HEK293 (cell line): ENCODE measurements around the gene CYB5B.

Source experiments
- BCL11A ChIP-seq: fragments of 450-650 bp; formaldehyde crosslinking; IDR thresholded peaks from 2 replicates; pipeline ENCODE4 v1.5.1; 2016; ENCODE audit warnings: low read depth, missing biosample characterization, missing genetic modification characterization
- BCL11B ChIP-seq: fragments of 450-650 bp; formaldehyde crosslinking; IDR thresholded peaks from 2 replicates; pipeline ENCODE4 v1.5.1; 2016; ENCODE audit warnings: low read depth, missing biosample characterization, missing genetic modification characterization
- HIC1 ChIP-seq: fragments of 450-650 bp; formaldehyde crosslinking; IDR thresholded peaks from 2 replicates; pipeline ENCODE4 v1.5.1; 2016; ENCODE audit warnings: missing biosample characterization, missing genetic modification characterization
- RBAK ChIP-seq: fragments of 450-650 bp; formaldehyde crosslinking; IDR thresholded peaks from 2 replicates; pipeline ENCODE4 v1.5.1; 2016; ENCODE audit warnings: missing biosample characterization, missing genetic modification characterization
- SETDB1 ChIP-seq: IDR thresholded peaks from one replicate; pipeline ENCODE4 v1.6.1; 2017; ENCODE audit warnings: mild to moderate bottlenecking, low read length, moderate library complexity, mixed read lengths; ENCODE audit not compliant: insufficient read length
- ZIC2 ChIP-seq: fragments of 450-650 bp; formaldehyde crosslinking; IDR thresholded peaks from 2 replicates; pipeline ENCODE4 v1.5.1; 2016; ENCODE audit warnings: missing biosample characterization, missing genetic modification characterization
- ZNF146 ChIP-seq: fragments of 450-650 bp; formaldehyde crosslinking; IDR thresholded peaks from 2 replicates; pipeline ENCODE4 v1.5.1; 2016; ENCODE audit warnings: missing biosample characterization, missing genetic modification characterization
- ZNF416 ChIP-seq: fragments of 450-650 bp; formaldehyde crosslinking; IDR thresholded peaks from 2 replicates; pipeline ENCODE4 v1.5.1; 2016; ENCODE audit warnings: missing biosample characterization, missing genetic modification characterization
- TF ChIP-seq, protein P1 (sequence below): fragments of 450-650 bp; formaldehyde crosslinking; IDR thresholded peaks from 2 replicates; pipeline ENCODE4 v1.5.1; 2016; ENCODE audit warnings: missing biosample characterization, missing genetic modification characterization, low read depth
- TF ChIP-seq, protein P2 (sequence below): fragments of 450-650 bp; formaldehyde crosslinking; IDR thresholded peaks from 2 replicates; pipeline ENCODE4 v1.5.1; 2016; ENCODE audit warnings: missing biosample characterization, missing genetic modification characterization
- TF ChIP-seq, protein P3 (sequence below): fragments of 450-650 bp; formaldehyde crosslinking; IDR thresholded peaks from 2 replicates; pipeline ENCODE4 v1.5.1; 2016; ENCODE audit warnings: missing biosample characterization, missing genetic modification characterization, borderline replicate concordance

GRCh38 chr16:69410219-69410990 lies 14.0 kb upstream of the CYB5B start:
- TF ChIP-seq, protein P1, sequence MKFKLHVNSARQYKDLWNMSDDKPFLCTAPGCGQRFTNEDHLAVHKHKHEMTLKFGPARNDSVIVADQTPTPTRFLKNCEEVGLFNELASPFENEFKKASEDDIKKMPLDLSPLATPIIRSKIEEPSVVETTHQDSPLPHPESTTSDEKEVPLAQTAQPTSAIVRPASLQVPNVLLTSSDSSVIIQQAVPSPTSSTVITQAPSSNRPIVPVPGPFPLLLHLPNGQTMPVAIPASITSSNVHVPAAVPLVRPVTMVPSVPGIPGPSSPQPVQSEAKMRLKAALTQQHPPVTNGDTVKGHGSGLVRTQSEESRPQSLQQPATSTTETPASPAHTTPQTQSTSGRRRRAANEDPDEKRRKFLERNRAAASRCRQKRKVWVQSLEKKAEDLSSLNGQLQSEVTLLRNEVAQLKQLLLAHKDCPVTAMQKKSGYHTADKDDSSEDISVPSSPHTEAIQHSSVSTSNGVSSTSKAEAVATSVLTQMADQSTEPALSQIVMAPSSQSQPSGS (tag by site-specific recombination), result no peak
- TF ChIP-seq, protein P2, sequence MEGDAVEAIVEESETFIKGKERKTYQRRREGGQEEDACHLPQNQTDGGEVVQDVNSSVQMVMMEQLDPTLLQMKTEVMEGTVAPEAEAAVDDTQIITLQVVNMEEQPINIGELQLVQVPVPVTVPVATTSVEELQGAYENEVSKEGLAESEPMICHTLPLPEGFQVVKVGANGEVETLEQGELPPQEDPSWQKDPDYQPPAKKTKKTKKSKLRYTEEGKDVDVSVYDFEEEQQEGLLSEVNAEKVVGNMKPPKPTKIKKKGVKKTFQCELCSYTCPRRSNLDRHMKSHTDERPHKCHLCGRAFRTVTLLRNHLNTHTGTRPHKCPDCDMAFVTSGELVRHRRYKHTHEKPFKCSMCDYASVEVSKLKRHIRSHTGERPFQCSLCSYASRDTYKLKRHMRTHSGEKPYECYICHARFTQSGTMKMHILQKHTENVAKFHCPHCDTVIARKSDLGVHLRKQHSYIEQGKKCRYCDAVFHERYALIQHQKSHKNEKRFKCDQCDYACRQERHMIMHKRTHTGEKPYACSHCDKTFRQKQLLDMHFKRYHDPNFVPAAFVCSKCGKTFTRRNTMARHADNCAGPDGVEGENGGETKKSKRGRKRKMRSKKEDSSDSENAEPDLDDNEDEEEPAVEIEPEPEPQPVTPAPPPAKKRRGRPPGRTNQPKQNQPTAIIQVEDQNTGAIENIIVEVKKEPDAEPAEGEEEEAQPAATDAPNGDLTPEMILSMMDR (tag by site-specific recombination), result no peak
- TF ChIP-seq ZNF416 (tag by site-specific recombination) (no peak), ZNF146 (tag by site-specific recombination) (no peak), RBAK (tag by site-specific recombination) (no peak), SETDB1 (no peak), ZIC2 (tag by site-specific recombination) (no peak), BCL11B (tag by site-specific recombination) (no peak), BCL11A (tag by site-specific recombination) (no peak), HIC1 (tag by site-specific recombination) (no peak)
- TF ChIP-seq, protein P3, sequence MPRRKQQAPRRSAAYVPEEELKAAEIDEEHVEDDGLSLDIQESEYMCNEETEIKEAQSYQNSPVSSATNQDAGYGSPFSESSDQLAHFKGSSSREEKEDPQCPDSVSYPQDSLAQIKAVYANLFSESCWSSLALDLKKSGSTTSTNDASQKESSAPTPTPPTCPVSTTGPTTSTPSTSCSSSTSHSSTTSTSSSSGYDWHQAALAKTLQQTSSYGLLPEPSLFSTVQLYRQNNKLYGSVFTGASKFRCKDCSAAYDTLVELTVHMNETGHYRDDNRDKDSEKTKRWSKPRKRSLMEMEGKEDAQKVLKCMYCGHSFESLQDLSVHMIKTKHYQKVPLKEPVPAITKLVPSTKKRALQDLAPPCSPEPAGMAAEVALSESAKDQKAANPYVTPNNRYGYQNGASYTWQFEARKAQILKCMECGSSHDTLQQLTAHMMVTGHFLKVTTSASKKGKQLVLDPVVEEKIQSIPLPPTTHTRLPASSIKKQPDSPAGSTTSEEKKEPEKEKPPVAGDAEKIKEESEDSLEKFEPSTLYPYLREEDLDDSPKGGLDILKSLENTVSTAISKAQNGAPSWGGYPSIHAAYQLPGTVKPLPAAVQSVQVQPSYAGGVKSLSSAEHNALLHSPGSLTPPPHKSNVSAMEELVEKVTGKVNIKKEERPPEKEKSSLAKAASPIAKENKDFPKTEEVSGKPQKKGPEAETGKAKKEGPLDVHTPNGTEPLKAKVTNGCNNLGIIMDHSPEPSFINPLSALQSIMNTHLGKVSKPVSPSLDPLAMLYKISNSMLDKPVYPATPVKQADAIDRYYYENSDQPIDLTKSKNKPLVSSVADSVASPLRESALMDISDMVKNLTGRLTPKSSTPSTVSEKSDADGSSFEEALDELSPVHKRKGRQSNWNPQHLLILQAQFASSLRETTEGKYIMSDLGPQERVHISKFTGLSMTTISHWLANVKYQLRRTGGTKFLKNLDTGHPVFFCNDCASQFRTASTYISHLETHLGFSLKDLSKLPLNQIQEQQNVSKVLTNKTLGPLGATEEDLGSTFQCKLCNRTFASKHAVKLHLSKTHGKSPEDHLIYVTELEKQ, result peak; percentile 13; the same call in 1 of the 2 replicates
